CD8-positive, alpha-beta memory T cell (primary cell): ENCODE measurements around the gene HRH4. TPM values are rescaled to one million over a fixed set of nuclear protein-coding genes. Genes with fewer than 3 reads are reported as not detected.

Source experiments
- CTCF ChIA-PET: fragments of 350-600 bp; sonication (Branson Sonifier 250); formaldehyde crosslinking; loops from one replicate; lab custom pipeline; 2021; ENCODE audit warnings: antibody characterized with exemption; lab: Charles Lee
- POLR2A ChIA-PET: fragments of 350-600 bp; sonication (Branson Sonifier 250); formaldehyde crosslinking; loops from one replicate; lab custom pipeline; 2021; ENCODE audit warnings: antibody characterized with exemption; lab: Charles Lee
- DNase-seq, 5 donors: peaks; one replicate each; pipeline versions ENCODE4 v3.0.0 to v3.0.0-alpha.2; 2020 to 2022; ENCODE audit warnings: mixed read lengths in 1 of 5
- H3K27ac ChIP-seq: one replicate; pipeline ENCODE4 v1.7.0; 2013; ENCODE audit warnings: low read depth, mild to moderate bottlenecking, low read length, moderate library complexity
- H3K27me3 ChIP-seq: 2 replicates; pipeline ENCODE4 v1.7.0; 2013; ENCODE audit warnings: low read length, mild to moderate bottlenecking; ENCODE audit not compliant: insufficient read depth, poor library complexity, severe bottlenecking
- H3K36me3 ChIP-seq: 2 replicates; pipeline ENCODE4 v1.7.0; 2013; ENCODE audit warnings: mild to moderate bottlenecking, low read length, moderate library complexity; ENCODE audit not compliant: insufficient read depth
- H3K4me1 ChIP-seq: 2 replicates; pipeline ENCODE4 v1.7.0; 2013; ENCODE audit warnings: mild to moderate bottlenecking, low read length, moderate library complexity; ENCODE audit not compliant: insufficient read depth
- H3K4me3 ChIP-seq: 2 replicates; pipeline ENCODE4 v1.7.0; 2013; ENCODE audit warnings: mild to moderate bottlenecking, low read length
- H3K9me3 ChIP-seq: 2 replicates; pipeline ENCODE4 v1.7.0; 2013; ENCODE audit warnings: mild to moderate bottlenecking, low read length
- H3K27ac Mint-ChIP-seq, 8 donors: one replicate each; pipeline ENCODE4 v1.8.0; 2020 to 2021; ENCODE audit warnings: mixed read lengths in 8 of 8, mild to moderate bottlenecking in 6 of 8, inconsistent platforms in 3 of 8, moderate library complexity in 3 of 8
- H3K27me3 Mint-ChIP-seq, 2 donors: one replicate each; pipeline ENCODE4 v1.8.0; 2020 to 2021; ENCODE audit warnings: mixed read lengths in 2 of 2, mild to moderate bottlenecking in 1 of 2, moderate library complexity in 1 of 2
- H3K36me3 Mint-ChIP-seq, 3 donors: one replicate each; pipeline ENCODE4 v1.8.0; 2020 to 2021; ENCODE audit warnings: mixed read lengths in 3 of 3, inconsistent platforms in 1 of 3, mild to moderate bottlenecking in 1 of 3
- H3K4me1 Mint-ChIP-seq, 3 donors: one replicate each; pipeline ENCODE4 v1.8.0; 2020 to 2021; ENCODE audit warnings: mixed read lengths in 3 of 3, inconsistent platforms in 1 of 3, mild to moderate bottlenecking in 1 of 3
- H3K4me3 Mint-ChIP-seq, 7 donors: one replicate each; pipeline ENCODE4 v1.8.0; 2020 to 2021; ENCODE audit warnings: mixed read lengths in 7 of 7, mild to moderate bottlenecking in 6 of 7, moderate library complexity in 4 of 7, inconsistent platforms in 2 of 7
- H3K9me3 Mint-ChIP-seq, 5 donors: one replicate each; pipeline ENCODE4 v1.8.0; 2020 to 2022; ENCODE audit warnings: mixed read lengths in 5 of 5, mild to moderate bottlenecking in 3 of 5, moderate library complexity in 2 of 5, inconsistent platforms in 1 of 5
- polyA plus RNA-seq: library from polyadenylated mRNA; unstranded; fragments of 300-500 nt; fragmentation: Illumina TruSeq; gene quantifications from one replicate; pipeline ENCODE4 v1.2.3, GENCODE V29; 2021
- total RNA-seq, 2 experiments: library from RNA; stranded (reverse); gene quantifications; one replicate each; pipeline ENCODE4 v1.2.3, GENCODE V29; 2021

HRH4 gene
- total and polyA plus RNA-seq, 3 experiments from 2014 or later, result not detected

DNA sequence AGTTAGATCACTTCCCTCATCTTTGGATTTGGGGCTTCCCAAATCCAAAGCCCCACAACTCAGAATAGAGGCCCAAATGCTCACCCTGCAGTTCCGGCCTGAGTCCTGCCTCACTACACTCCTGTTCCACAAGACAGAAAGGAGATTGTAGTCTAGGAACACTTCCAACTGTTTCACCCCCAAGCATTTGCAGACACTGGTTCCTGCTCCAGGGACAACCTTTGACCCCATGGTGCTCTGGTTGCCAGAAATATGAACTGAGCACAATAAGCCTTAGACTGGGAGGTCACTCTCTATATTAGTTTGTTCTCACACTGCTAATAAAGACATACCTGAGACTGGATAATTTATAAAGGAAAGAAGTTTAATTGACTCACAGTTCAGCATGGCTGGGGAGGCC is 49.0 kb downstream of the HRH4 start:
- H3K4me3 Mint-ChIP-seq, result no peak overlapping the region
- H3K9me3 Mint-ChIP-seq, result no peaks in the 10 kb centered on the region
- ChIA-PET CTCF (interaction anchor here (1.6 kb wide), 1 partner anchor 217 kb away, joined by 3 read pairs; no protein-coding TSS in a partner anchor), POLR2A (no interaction called here)
- H3K4me3 ChIP-seq, result no peak overlapping the region
- H3K27me3 Mint-ChIP-seq, result peaks cover 1 to 8% of the 10 kb centered on the region in 2 donors
- H3K4me1 ChIP-seq, result no peaks in the 10 kb centered on the region
- no peaks in the 10 kb centered on the region for H3K36me3 Mint-ChIP-seq
- H3K9me3 ChIP-seq, result no peaks in the 10 kb centered on the region
- no peak for DNase-seq
- no peak overlapping the region for H3K27ac ChIP-seq
- peak overlapping the region in 1 of 8 donors; percentile 22 for H3K27ac Mint-ChIP-seq
- H3K27me3 ChIP-seq, result no peaks in the 10 kb centered on the region
- no peaks in the 10 kb centered on the region for H3K4me1 Mint-ChIP-seq
- H3K36me3 ChIP-seq, result no peaks in the 10 kb centered on the region

- H3K4me3 Mint-ChIP-seq, result no peak overlapping the region
- CTCF ChIA-PET, result interaction anchor here (0.9 to 1.2 kb wide), 7 partner anchors 8 to 28 kb away, joined by 3 to 4 read pairs (median 3); no protein-coding TSS in a partner anchor
- Histone ChIP-seq H3K4me3 (no peak overlapping the region), H3K36me3 (no peaks in the 10 kb centered on the region), H3K27ac (no peak overlapping the region), H3K27me3 (no peaks in the 10 kb centered on the region), H3K9me3 (no peaks in the 10 kb centered on the region), H3K4me1 (no peaks in the 10 kb centered on the region)
- POLR2A ChIA-PET, result no interaction called here
- peaks cover 0 to 3% of the 10 kb centered on the region in 2 donors for H3K27me3 Mint-ChIP-seq
- H3K4me1 Mint-ChIP-seq, result no peaks in the 10 kb centered on the region
- H3K27ac Mint-ChIP-seq, result peak overlapping the region in 1 of 8 donors; percentile 4
- no peaks in the 10 kb centered on the region for H3K9me3 Mint-ChIP-seq
- no peaks in the 10 kb centered on the region for H3K36me3 Mint-ChIP-seq
- DNase-seq, result no peak
Observed at GRCh38 chr18:24514439-24514838, 54.0 kb downstream of the HRH4 start.

GRCh38 chr18:24515721-24516120 is 55.3 kb downstream of the HRH4 start:
- no peaks in the 10 kb centered on the region for H3K36me3 ChIP-seq
- Mint-ChIP-seq H3K4me3 (no peak overlapping the region), H3K36me3 (no peaks in the 10 kb centered on the region), H3K27ac (no peak overlapping the region), H3K4me1 (no peaks in the 10 kb centered on the region), H3K9me3 (no peaks in the 10 kb centered on the region), H3K27me3 (peaks cover 0 to 1% of the 10 kb centered on the region in 2 donors)
- H3K9me3 ChIP-seq, result no peaks in the 10 kb centered on the region
- ChIA-PET CTCF (interaction anchor here (0.8 kb wide), 1 partner anchor 10 kb away, joined by 3 read pairs; no protein-coding TSS in a partner anchor), POLR2A (no interaction called here)
- no peak for DNase-seq
- no peaks in the 10 kb centered on the region for H3K27me3 ChIP-seq
- no peaks in the 10 kb centered on the region for H3K4me1 ChIP-seq
- H3K27ac ChIP-seq, result no peak overlapping the region
- no peak overlapping the region for H3K4me3 ChIP-seq

- H3K27ac Mint-ChIP-seq, result no peak overlapping the region
- Histone ChIP-seq H3K4me3 (no peak overlapping the region), H3K27ac (no peak overlapping the region), H3K27me3 (no peaks in the 10 kb centered on the region), H3K4me1 (no peaks in the 10 kb centered on the region), H3K36me3 (no peaks in the 10 kb centered on the region), H3K9me3 (no peaks in the 10 kb centered on the region)
- H3K27me3 Mint-ChIP-seq, result peaks cover 1 to 4% of the 10 kb centered on the region in 2 donors
- H3K36me3 Mint-ChIP-seq, result no peaks in the 10 kb centered on the region
- ChIA-PET CTCF (no interaction called here), POLR2A (no interaction called here)
- H3K4me3 Mint-ChIP-seq, result no peak overlapping the region
- DNase-seq, result no peak
- H3K4me1 Mint-ChIP-seq, result no peaks in the 10 kb centered on the region
- H3K9me3 Mint-ChIP-seq, result no peaks in the 10 kb centered on the region
Observed at GRCh38 chr18:24516261-24516660, 55.8 kb downstream of the HRH4 start.

GRCh38 chr18:24517554-24517953 is 57.1 kb downstream of the HRH4 start:
- H3K27ac Mint-ChIP-seq, result no peak overlapping the region
- H3K4me1 ChIP-seq, result no peaks in the 10 kb centered on the region
- no peaks in the 10 kb centered on the region for H3K9me3 Mint-ChIP-seq
- DNase-seq, result no peak
- CTCF ChIA-PET, result no interaction called here
- H3K27me3 ChIP-seq, result no peaks in the 10 kb centered on the region
- H3K4me1 Mint-ChIP-seq, result no peaks in the 10 kb centered on the region
- POLR2A ChIA-PET, result no interaction called here
- H3K27ac ChIP-seq, result no peak overlapping the region
- no peaks in the 10 kb centered on the region for H3K9me3 ChIP-seq
- H3K4me3 Mint-ChIP-seq, result no peak overlapping the region
- no peak overlapping the region for H3K4me3 ChIP-seq
- H3K27me3 Mint-ChIP-seq, result peaks cover 1 to 4% of the 10 kb centered on the region in 2 donors
- H3K36me3 ChIP-seq, result no peaks in the 10 kb centered on the region
- no peaks in the 10 kb centered on the region for H3K36me3 Mint-ChIP-seq

DNA sequence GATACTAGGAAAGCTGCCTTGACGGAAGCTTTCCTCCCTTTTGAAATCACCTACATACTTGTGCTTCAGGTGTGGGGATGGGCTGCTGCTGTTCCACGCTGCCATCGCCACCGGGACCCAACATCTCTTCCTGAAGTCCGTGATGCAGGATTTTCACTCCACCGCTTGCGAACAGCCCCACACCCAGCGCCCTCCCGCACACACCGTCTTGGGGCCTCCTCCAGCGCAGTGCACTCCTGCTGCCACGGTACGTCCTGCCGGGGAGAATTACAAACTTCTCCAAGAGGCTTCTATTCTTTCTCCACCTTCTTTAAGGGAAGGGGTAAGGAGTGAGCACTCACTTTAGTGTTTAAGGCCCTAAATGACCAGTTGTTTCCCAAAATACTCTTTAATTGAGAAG is 58.2 kb downstream of the HRH4 start:
- H3K27me3 ChIP-seq, result no peaks in the 10 kb centered on the region
- H3K9me3 ChIP-seq, result no peaks in the 10 kb centered on the region
- H3K27me3 Mint-ChIP-seq, result peaks cover 1 to 4% of the 10 kb centered on the region in 2 donors
- CTCF ChIA-PET, result no interaction called here
- POLR2A ChIA-PET, result no interaction called here
- H3K36me3 ChIP-seq, result no peaks in the 10 kb centered on the region
- H3K4me1 Mint-ChIP-seq, result no peaks in the 10 kb centered on the region
- H3K27ac ChIP-seq, result no peak overlapping the region
- H3K4me1 ChIP-seq, result no peaks in the 10 kb centered on the region
- no peak overlapping the region for H3K27ac Mint-ChIP-seq
- no peak for DNase-seq
- no peak overlapping the region for H3K4me3 Mint-ChIP-seq
- no peak overlapping the region for H3K4me3 ChIP-seq
- no peaks in the 10 kb centered on the region for H3K9me3 Mint-ChIP-seq
- H3K36me3 Mint-ChIP-seq, result no peaks in the 10 kb centered on the region

Other genes starting within 250 kb of the HRH4 start
- 1 to 10 TPM; 1.3 to 1.5 TPM for gene OSBPL1A, start 62.8 kb upstream of the HRH4 start, total RNA-seq
- gene OSBPL1A, start 62.8 kb upstream of the HRH4 start, polyA plus RNA-seq, result 2.5 TPM
- gene IMPACT, start 34.0 kb upstream of the HRH4 start, total RNA-seq, result 10 to 100 TPM; 10.6 to 11.3 TPM
- 9.1 TPM for gene IMPACT, start 34.0 kb upstream of the HRH4 start, polyA plus RNA-seq